ENCODE results near the gene RAI1. TPM values are rescaled to one million over a fixed set of nuclear protein-coding genes. Genes with fewer than 3 reads are reported as not detected.

The RAI1 gene
- total and polyA plus RNA-seq, 2 experiments from 2014 or later, result 0.87 to 0.89 TPM

DNA sequence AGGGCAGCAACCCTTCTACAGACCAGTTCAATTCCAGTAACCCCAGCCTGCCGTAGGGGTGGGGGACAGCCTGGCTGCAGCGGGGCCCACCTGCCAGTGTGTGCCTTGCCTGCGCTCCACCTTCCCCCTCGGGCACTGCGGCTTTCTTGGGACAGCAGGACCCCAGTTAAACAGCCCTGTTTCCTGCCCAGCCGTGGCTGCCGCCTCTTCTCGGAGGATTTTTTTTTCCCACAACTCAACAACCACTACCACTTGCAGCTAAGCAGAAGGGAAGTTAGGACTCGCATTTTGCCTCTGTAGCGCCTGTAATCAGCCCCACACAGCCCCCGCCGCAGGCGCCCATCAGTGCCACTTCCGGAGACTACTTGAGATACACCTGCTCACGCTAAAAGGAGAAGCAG is 76.1 kb downstream of the RAI1 start:
- Histone ChIP-seq H3K4me2 (no peak overlapping the region), H3K79me2 (replicated peaks; ENCODE audit: insufficient read depth) (no peaks in the 10 kb centered on the region), H3K4me1 (ENCODE audit: insufficient read depth) (peaks cover 13% of the 10 kb centered on the region), H3K27ac (ENCODE audit: low read depth) (no peak overlapping the region), H2AFZ (no peak overlapping the region), H4K20me1 (replicated peaks; ENCODE audit: insufficient read depth) (no peaks in the 10 kb centered on the region), H3F3A (replicated peaks; ENCODE audit: low read depth) (0 out of 2 replicates have a peak, but pooled peaks cover 6% of the 10 kb centered on the region), H3K27me3 (ENCODE audit: insufficient read depth) (no peaks in the 10 kb centered on the region), H3K36me3 (ENCODE audit: insufficient read depth) (no peaks in the 10 kb centered on the region), H3K4me3 (no peak overlapping the region), H3K9me2 (ENCODE audit: insufficient read depth) (no peaks in the 10 kb centered on the region)
- Mint-ChIP-seq H3K36me3 (ENCODE audit: low read depth) (no peaks in the 10 kb centered on the region), H3K9me3 (no peaks in the 10 kb centered on the region), H3K4me1 (peaks cover 22% of the 10 kb centered on the region), H3K27ac (no peak overlapping the region), H3K27me3 (ENCODE audit: insufficient read depth, low read depth, poor library complexity) (peaks cover 2% of the 10 kb centered on the region), H3K4me3 (no peak overlapping the region)
- DNase-seq (ENCODE audit: low spot score) (no peak), ATAC-seq (no peak)
- TF ChIP-seq, protein P1, sequence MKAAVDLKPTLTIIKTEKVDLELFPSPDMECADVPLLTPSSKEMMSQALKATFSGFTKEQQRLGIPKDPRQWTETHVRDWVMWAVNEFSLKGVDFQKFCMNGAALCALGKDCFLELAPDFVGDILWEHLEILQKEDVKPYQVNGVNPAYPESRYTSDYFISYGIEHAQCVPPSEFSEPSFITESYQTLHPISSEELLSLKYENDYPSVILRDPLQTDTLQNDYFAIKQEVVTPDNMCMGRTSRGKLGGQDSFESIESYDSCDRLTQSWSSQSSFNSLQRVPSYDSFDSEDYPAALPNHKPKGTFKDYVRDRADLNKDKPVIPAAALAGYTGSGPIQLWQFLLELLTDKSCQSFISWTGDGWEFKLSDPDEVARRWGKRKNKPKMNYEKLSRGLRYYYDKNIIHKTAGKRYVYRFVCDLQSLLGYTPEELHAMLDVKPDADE (IDR thresholded peaks at IDR 0.05), result no peak
- TF ChIP-seq STAT1 (IDR thresholded peaks at IDR 0.05; ENCODE audit: unreplicated experiment) (no peak), ZNF331 (CRISPR knock-in tag; IDR thresholded peaks at IDR 0.05; ENCODE audit: low read depth) (no peak), EZH2phosphoT487 (IDR thresholded peaks at IDR 0.05; ENCODE audit: unreplicated experiment) (no peak), ZNF114 (CRISPR knock-in tag; IDR thresholded peaks at IDR 0.05) (no peak), EZH2 (IDR thresholded peaks at IDR 0.05; ENCODE audit: low read depth, unreplicated experiment) (no peak), JUNB (IDR thresholded peaks at IDR 0.05; ENCODE audit: unreplicated experiment) (no peak), CREB1 (CRISPR knock-in tag; IDR thresholded peaks at IDR 0.05; ENCODE audit: low read depth) (no peak), POLR2AphosphoS5 (IDR thresholded peaks at IDR 0.05; ENCODE audit: low read depth) (no peak), NANOG (IDR thresholded peaks at IDR 0.05; ENCODE audit: borderline replicate concordance) (no peak)
- TF ChIP-seq, protein P2, sequence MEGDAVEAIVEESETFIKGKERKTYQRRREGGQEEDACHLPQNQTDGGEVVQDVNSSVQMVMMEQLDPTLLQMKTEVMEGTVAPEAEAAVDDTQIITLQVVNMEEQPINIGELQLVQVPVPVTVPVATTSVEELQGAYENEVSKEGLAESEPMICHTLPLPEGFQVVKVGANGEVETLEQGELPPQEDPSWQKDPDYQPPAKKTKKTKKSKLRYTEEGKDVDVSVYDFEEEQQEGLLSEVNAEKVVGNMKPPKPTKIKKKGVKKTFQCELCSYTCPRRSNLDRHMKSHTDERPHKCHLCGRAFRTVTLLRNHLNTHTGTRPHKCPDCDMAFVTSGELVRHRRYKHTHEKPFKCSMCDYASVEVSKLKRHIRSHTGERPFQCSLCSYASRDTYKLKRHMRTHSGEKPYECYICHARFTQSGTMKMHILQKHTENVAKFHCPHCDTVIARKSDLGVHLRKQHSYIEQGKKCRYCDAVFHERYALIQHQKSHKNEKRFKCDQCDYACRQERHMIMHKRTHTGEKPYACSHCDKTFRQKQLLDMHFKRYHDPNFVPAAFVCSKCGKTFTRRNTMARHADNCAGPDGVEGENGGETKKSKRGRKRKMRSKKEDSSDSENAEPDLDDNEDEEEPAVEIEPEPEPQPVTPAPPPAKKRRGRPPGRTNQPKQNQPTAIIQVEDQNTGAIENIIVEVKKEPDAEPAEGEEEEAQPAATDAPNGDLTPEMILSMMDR (conservative IDR thresholded peaks at IDR 0.05; ENCODE audit: low read depth in 2 of 2), result no peak
- TF ChIP-seq, protein P3, sequence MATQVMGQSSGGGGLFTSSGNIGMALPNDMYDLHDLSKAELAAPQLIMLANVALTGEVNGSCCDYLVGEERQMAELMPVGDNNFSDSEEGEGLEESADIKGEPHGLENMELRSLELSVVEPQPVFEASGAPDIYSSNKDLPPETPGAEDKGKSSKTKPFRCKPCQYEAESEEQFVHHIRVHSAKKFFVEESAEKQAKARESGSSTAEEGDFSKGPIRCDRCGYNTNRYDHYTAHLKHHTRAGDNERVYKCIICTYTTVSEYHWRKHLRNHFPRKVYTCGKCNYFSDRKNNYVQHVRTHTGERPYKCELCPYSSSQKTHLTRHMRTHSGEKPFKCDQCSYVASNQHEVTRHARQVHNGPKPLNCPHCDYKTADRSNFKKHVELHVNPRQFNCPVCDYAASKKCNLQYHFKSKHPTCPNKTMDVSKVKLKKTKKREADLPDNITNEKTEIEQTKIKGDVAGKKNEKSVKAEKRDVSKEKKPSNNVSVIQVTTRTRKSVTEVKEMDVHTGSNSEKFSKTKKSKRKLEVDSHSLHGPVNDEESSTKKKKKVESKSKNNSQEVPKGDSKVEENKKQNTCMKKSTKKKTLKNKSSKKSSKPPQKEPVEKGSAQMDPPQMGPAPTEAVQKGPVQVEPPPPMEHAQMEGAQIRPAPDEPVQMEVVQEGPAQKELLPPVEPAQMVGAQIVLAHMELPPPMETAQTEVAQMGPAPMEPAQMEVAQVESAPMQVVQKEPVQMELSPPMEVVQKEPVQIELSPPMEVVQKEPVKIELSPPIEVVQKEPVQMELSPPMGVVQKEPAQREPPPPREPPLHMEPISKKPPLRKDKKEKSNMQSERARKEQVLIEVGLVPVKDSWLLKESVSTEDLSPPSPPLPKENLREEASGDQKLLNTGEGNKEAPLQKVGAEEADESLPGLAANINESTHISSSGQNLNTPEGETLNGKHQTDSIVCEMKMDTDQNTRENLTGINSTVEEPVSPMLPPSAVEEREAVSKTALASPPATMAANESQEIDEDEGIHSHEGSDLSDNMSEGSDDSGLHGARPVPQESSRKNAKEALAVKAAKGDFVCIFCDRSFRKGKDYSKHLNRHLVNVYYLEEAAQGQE (IDR thresholded peaks at IDR 0.05; ENCODE audit: unreplicated experiment), result no peak
- TF ChIP-seq, protein P4, sequence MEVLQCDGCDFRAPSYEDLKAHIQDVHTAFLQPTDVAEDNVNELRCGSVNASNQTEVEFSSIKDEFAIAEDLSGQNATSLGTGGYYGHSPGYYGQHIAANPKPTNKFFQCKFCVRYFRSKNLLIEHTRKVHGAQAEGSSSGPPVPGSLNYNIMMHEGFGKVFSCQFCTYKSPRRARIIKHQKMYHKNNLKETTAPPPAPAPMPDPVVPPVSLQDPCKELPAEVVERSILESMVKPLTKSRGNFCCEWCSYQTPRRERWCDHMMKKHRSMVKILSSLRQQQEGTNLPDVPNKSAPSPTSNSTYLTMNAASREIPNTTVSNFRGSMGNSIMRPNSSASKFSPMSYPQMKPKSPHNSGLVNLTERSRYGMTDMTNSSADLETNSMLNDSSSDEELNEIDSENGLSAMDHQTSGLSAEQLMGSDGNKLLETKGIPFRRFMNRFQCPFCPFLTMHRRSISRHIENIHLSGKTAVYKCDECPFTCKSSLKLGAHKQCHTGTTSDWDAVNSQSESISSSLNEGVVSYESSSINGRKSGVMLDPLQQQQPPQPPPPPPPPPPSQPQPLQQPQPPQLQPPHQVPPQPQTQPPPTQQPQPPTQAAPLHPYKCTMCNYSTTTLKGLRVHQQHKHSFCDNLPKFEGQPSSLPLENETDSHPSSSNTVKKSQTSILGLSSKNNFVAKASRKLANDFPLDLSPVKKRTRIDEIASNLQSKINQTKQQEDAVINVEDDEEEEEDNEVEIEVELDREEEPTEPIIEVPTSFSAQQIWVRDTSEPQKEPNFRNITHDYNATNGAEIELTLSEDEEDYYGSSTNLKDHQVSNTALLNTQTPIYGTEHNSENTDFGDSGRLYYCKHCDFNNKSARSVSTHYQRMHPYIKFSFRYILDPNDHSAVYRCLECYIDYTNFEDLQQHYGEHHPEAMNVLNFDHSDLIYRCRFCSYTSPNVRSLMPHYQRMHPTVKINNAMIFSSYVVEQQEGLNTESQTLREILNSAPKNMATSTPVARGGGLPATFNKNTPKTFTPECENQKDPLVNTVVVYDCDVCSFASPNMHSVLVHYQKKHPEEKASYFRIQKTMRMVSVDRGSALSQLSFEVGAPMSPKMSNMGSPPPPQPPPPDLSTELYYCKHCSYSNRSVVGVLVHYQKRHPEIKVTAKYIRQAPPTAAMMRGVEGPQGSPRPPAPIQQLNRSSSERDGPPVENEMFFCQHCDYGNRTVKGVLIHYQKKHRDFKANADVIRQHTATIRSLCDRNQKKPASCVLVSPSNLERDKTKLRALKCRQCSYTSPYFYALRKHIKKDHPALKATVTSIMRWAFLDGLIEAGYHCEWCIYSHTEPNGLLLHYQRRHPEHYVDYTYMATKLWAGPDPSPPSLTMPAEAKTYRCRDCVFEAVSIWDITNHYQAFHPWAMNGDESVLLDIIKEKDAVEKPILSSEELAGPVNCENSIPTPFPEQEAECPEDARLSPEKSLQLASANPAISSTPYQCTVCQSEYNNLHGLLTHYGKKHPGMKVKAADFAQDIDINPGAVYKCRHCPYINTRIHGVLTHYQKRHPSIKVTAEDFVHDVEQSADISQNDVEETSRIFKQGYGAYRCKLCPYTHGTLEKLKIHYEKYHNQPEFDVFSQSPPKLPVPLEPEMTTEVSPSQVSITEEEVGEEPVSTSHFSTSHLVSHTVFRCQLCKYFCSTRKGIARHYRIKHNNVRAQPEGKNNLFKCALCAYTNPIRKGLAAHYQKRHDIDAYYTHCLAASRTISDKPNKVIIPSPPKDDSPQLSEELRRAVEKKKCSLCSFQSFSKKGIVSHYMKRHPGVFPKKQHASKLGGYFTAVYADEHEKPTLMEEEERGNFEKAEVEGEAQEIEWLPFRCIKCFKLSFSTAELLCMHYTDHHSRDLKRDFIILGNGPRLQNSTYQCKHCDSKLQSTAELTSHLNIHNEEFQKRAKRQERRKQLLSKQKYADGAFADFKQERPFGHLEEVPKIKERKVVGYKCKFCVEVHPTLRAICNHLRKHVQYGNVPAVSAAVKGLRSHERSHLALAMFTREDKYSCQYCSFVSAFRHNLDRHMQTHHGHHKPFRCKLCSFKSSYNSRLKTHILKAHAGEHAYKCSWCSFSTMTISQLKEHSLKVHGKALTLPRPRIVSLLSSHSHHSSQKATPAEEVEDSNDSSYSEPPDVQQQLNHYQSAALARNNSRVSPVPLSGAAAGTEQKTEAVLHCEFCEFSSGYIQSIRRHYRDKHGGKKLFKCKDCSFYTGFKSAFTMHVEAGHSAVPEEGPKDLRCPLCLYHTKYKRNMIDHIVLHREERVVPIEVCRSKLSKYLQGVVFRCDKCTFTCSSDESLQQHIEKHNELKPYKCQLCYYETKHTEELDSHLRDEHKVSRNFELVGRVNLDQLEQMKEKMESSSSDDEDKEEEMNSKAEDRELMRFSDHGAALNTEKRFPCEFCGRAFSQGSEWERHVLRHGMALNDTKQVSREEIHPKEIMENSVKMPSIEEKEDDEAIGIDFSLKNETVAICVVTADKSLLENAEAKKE (CRISPR knock-in tag; IDR thresholded peaks at IDR 0.05), result no peak

Data from GM23338 (cell line).